ENCODE results near the gene PURB. TPM values are rescaled to one million over a fixed set of nuclear protein-coding genes. Genes with fewer than 3 reads are reported as not detected.

PURB gene
- total RNA-seq, 3 donors from 2014 or later = 28.9 to 34.4 (median 30.6) TPM

Other genes starting within 250 kb of the PURB start
- 100 to 1,000 TPM; 109 to 137 (median 118) TPM for gene ZMIZ2, start 136.7 kb downstream of the PURB start, total RNA-seq
- 1,000 to 10,000 TPM; 2,630 to 2,693 (median 2,657) TPM for gene PPIA, start 88.8 kb downstream of the PURB start, total RNA-seq
- 100 to 1,000 TPM; 128 to 140 (median 133) TPM for gene H2AZ2, start 37.4 kb downstream of the PURB start, total RNA-seq
- 100 to 1,000 TPM; 120 to 205 (median 143) TPM for gene MYO1G, start 93.5 kb upstream of the PURB start, total RNA-seq
- gene CCM2, start 114.7 kb upstream of the PURB start, total RNA-seq = 10 to 100 TPM; 35.9 to 38.2 (median 36.6) TPM
- under 1 TPM; 0.14 to 0.66 (median 0.37) TPM for gene NACAD, start 203.4 kb upstream of the PURB start, total RNA-seq
- 100 to 1,000 TPM; 206 to 236 (median 233) TPM for gene TBRG4, start 226.2 kb upstream of the PURB start, total RNA-seq